AG20443 (cell line): ENCODE measurements around the gene DENND2D.
A peak's percentile ranks its signal among the peaks of the same experiment; 100 is the strongest.

Experiments used
- DNase-seq: peaks from one replicate; pipeline ENCODE4 v3.0.0; 2012; ENCODE audit warnings: low spot score, mixed read lengths

The DENND2D gene

GRCh38 chr1:111199881-111200801 is at the start of gene DENND2D:
Gene DENND2D (minus strand): TSS chr1:111200646. CDS start chr1:111200459, 187 bp downstream.
- DNase-seq, result no peak

GRCh38 chr1:111249960-111250359 is 49.5 kb upstream of the DENND2D start:
- DNase-seq, result no peak

DNA sequence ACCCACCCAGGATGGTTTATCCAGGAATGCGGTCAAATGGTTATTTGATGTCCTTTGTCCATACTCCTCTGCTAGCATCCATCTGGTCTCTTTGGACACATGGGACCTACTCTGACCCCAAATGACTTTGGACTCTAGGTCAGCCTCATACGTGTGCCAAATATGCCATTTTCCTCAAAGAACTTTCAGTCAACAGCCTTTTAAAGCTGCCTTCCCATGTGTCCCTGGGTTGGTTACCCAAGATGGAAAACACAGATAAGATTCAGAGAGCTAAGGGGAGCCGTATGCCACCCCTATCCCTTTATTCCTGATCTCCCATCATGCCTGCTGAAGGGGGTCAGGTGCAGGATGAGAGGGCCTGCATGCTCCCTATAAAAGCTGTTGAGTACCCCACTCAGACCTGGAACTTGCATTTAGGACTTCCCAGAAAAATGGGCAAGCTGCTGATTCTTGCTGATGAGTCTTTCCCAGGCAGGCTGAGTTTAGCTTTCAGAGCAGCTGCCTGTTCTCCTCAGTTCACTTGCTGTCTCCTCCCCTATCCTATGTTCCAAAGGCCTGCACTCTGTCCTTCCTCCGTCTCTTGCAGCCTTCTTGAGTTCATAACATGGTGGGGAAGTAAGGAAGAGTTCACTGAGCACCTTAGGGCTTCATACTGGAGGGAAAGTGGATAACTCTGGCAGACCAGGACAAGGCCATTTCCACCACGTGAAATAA is 46.8 kb upstream of the DENND2D start:
- no peak for DNase-seq

- no peak for DNase-seq
These were observed 42.5 kb upstream of the DENND2D start for GRCh38 chr1:111242805-111243523.

DNA sequence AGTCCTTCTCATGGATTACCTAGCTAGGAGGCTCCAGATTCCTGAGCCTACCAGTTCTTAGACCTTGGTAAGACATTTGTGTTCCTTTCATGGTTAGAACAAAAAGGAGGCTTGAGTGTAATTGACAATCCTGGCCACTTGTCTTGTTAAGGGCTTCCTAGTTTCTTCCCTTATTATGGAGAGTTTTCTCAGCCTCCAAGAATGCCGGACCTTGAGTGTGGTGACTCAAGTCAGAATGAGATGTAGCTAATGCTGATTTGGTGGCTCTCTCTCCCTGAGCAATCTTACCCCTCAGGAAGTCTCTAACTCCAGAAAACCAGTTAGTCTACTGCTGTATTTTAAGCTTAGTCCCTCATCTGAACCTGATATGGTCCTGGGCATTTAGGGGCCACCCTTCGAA is 41.4 kb upstream of the DENND2D start:
- peak; percentile 31 for DNase-seq

DNA sequence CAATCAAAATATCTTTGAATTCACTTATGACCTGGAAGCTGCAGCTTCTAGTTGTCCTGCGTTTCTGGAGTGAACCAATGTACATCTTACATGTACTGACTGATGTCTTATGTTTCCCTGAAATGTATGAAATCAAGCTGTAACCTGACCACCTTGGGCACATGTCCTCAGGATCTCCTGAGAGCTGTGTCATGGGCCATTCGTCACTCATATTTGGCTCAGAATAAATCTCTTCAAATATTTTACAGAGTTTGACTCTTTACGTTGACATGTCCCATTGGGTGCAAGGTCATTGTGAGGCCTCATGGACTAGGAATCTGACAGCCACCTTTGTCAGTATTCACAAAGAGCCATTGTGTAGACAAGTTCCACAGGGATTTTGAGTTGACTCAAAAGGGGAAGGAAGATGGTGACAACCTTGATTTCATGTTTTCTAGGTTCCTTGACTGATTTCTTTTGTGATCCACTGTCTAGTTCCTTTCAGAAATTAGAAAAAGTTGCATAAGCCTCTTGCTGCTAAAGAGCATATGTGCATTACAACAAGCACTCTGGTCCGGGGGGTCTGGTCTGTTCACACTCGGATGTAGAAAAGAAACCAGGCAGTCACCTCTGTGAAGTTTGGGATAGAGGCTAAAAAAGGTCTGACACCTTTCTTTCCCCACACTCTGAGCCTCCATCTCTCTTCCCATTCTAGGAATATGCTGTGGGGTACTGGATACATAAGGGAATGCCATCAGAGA is 37.8 kb upstream of the DENND2D start:
- no peak for DNase-seq

GRCh38 chr1:111236806-111237205 is 36.4 kb upstream of the DENND2D start:
- DNase-seq, result no peak

DNA sequence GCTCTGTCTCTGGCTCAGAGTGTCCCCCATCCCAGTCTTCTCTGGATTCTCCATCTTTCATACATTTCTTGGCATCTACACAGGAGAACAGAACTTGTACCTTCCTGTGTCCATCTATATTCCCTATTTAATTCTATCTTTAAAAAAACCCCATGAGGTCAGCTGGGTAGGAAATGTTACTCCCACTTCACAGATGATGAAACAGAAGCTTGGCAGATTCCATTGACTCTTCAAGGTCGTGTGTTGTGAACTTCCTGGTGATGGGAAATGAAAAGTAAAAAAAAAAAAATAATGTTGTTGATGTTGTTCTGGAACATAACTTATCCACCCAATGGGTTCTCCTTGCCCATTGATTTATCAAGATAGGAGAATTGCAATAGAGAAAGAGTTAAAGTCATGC is 35.9 kb upstream of the DENND2D start:
- no peak for DNase-seq

DNA sequence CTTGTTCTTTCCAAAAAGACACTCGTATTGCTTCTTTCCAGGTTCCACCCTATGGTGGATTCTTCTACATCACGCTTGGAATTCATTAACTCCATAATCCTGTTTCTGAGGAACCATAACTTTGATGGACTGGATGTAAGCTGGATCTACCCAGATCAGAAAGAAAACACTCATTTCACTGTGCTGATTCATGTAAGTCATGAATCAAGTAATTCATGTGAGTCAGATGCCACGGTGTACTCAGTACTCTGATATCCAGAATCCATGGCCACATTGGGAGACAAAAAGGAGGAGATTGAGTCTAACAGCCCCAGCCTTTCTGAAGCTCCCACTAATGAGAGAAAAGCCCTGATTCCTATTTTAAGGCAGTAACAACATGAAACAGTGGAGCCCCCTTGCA is 34.4 kb upstream of the DENND2D start:
- DNase-seq, result peak; percentile 37

DNA sequence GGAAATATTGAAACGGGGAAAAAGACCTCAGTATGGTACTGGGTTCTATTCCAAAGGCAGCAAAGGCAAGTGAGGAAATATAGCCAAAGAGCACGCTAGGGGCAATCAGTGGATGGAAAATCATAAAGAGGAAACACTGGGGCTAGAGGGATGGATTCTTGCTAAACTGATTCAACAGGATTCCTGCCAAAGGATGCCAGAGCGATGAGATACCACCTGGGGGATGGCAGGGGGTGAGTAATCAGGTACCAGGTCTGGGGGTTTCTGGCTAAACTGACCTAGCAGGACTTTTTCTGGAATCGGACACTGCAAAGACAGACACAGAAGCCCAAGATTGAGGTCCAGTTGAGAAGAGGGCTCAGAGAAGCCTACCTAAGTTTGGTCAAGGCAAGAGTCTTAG is 33.8 kb upstream of the DENND2D start:
- no peak for DNase-seq

DNA sequence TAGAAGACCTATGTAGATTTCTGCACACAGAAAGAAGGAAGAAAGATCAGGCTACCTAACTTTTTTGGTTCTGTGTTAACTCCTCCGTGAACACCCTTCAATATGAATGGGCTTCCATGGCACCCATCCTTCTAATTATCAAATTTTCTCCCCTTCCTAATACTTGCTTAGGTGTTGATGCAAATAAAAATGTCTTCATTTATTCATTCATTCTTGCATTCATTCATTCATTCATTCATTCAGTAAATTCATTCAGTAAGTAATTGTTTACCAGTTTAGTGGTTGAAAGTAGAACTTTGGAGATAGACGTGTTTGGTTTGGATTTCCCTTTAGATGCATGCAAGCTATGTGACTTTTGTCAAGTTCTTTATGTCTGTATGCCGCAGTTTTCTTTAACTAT is 31.7 kb upstream of the DENND2D start:
- DNase-seq, result no peak

GRCh38 chr1:111228748-111229126 is 28.3 kb upstream of the DENND2D start:
- DNase-seq, result no peak

GRCh38 chr1:111227851-111228747 is 27.7 kb upstream of the DENND2D start:
- peak; percentile 91 for DNase-seq

DNA sequence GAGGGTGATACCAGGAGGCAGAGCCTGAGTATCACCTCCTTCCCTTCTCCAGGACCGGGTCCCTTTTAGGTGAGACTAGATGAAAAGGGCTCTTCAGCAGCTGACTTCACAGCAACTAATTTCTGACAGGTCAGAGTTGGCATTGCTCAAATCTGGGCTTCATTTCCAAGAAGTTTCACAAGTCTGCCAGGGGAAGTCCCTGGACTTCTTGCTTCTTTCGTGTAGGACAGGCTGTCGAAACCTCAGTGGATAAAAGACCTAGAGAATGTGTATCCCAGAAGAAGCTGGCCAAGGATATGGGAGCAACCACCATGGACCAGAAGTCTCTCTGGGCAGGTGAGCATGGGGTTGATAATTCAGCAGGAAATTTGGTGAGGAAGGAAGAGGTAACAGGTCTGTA is 27.0 kb upstream of the DENND2D start, which contains the start of gene CHI3L2:
CHI3L2 (plus strand) TSS at position 280 of the 400 bp plus-strand sequence; CDS start at position 297, 17 bp downstream.
- peak; percentile 24 for DNase-seq

GRCh38 chr1:111225717-111226400 is 25.4 kb upstream of the DENND2D start:
- DNase-seq, result no peak

DNA sequence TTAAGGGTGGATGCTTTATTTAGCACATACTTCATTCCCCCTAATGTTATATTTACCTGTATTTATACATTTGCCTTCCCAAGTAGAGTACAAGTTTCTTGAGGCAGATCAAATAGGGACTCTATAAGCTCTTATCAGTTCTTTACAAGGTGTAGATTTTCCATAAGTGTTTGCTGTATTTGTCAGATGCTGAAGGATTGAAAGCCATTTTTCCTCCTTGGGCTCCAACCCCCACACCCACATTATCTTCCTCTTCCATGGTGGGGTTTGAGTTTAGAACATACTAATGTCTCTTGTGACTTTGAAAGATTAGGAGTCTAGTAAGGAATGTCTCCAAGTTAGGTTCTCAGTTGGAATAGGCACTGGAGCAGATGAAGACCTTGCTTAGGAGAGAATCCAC is 24.6 kb upstream of the DENND2D start:
- DNase-seq, result no peak

DNA sequence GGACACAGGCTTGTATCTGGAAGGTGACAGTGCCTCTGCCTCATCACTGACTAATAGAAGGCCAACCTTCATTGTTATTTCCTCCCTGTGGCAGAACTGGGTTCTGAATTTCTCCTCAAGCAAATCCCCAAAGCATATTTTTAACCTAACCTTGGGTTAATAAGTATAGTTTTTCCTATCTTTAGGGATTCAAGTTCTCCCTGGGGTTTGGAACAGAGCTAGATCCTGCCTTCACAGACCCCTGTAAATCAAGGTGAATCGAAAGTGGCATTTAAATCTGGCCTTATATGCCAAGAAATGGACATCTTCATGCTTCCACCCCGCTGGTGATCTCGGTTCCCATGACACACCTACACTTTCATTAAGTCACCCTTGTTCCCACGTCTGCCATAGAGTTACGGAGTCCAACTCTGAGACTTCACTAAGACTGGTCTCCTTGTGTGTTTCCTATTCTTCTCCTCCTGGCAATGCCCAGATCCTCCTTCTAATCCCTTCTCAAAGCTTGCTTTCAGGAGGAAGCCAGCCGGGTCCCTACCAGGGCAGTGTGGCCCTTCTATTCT is 22.8 kb upstream of the DENND2D start:
- no peak for DNase-seq

- DNase-seq, result peak; percentile 80
These were observed 22.1 kb upstream of the DENND2D start for GRCh38 chr1:111222308-111223125.
